GM12864 (cell line): ENCODE results near the gene KCNA5.

Source experiments
- DNase-seq: peaks from one replicate; pipeline ENCODE4 v3.0.0-alpha.2; 2011; ENCODE audit warnings: low read depth
- H3K4me3 ChIP-seq: 2 replicates; pipeline ENCODE4 v1.5.1; 2011; ENCODE audit warnings: mild to moderate bottlenecking, low read depth, low read length, control low read depth
- CTCF ChIP-seq: IDR thresholded peaks from 2 replicates; pipeline ENCODE4 v1.5.1; 2011; ENCODE audit warnings: low read depth, mild to moderate bottlenecking, moderate library complexity, low read length, control low read depth, inconsistent platforms; ENCODE audit errors: missing control alignments

The KCNA5 gene

DNA sequence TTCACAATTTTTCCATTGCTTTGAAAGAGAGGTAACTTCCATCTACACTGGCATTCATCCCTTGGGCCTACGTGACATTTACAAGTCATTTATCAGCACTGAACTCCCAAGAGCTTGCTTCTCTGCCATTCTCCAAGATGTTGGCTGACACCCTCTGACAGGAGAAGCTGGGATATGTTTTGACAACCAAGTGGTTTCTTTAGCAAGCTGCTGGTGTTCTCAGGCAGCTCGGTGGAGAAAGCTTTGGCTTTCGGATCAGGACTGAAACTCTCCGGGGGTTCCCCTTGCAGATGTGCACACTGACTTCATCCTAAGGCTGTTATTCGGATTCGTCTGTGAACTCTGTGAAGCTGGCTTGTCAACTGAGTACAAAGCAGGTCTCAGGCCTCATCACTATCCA, 15.7 kb downstream of the KCNA5 start:
- no peak for DNase-seq
- no peak for TF ChIP-seq CTCF

DNA sequence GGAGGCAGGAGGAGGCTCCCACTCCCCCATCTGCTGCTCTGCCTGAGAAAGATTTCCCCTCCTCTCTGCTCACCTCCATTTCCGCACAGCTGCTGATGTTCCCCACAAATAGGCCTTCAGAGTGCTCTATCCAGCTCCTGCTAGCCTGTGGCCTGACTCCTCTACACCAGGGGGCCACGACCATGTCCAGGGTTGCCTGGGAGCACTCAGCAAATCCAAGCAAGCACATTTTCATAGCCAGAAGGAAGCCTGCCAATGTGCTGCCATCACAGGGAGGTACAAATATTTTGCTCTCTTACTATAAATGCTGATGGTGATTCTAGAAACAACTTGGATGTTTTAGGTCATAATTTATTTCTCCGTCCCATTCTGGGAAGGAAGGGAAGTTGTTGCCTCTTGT, 17.3 kb downstream of the KCNA5 start:
- DNase-seq: no peak
- no peak for TF ChIP-seq CTCF
- no peak overlapping the region for H3K4me3 ChIP-seq

More for the DNA sequence above, 15.7 kb downstream of the KCNA5 start:
- H3K4me3 ChIP-seq: no peak overlapping the region

DNA sequence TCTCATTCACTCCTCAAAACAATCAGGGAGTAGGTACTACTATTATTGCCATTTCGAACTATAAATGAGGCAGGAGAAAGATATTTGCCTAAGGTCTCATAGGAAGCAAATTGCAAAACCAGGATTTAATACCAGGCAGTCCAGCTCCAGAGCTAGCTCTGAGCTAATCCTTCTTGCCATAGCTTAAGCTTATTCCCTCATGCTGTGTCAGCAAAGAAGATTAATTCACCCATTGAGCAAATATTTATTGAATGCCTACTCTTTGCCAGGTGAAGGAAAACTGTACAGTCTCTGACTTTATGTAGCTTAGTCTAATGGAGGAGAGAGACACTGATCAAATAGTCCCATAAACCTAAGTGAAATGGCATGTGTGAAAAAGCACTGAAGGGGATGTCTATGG, 19.5 kb downstream of the KCNA5 start:
- DNase-seq: no peak
- no peak overlapping the region for H3K4me3 ChIP-seq
- no peak for TF ChIP-seq CTCF

DNA sequence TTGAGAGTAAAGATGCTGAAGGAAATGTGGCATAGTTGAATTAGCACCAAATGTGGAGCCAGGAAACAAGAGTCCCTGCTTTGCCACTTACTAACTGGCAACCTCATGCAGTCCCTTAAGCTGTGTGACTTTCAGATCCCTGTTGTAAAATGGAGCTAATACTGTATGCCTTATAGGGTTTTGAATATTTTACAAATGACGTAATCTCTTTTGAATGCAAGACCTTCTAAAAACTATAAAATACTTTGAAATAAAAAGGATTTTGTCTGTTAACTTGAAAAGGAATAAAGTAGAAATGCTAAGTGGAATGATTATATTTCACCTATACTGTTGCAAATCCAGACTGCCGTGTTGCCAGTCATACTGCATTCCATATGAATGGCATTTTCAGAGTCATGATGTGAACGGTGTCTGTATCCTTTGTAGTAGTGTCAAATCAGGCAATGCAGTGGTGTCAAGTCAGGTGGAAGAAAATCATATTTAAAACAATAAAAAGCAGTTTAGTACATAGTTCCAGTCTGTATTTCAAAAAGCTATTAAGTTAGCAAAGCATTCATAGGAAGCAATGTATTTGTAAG, 21.3 kb downstream of the KCNA5 start:
- DNase-seq: no peak
- H3K4me3 ChIP-seq: no peak overlapping the region
- no peak for TF ChIP-seq CTCF

- no peak for TF ChIP-seq CTCF
Measured at GRCh38 chr12:5066251-5066650, 22.6 kb downstream of the KCNA5 start.

GRCh38 chr12:5068126-5068525, 24.4 kb downstream of the KCNA5 start:
- no peak overlapping the region for H3K4me3 ChIP-seq
- no peak for TF ChIP-seq CTCF
- no peak for DNase-seq

More at GRCh38 chr12:5066251-5066650, 22.6 kb downstream of the KCNA5 start:
- no peak for DNase-seq
- no peak overlapping the region for H3K4me3 ChIP-seq

DNA sequence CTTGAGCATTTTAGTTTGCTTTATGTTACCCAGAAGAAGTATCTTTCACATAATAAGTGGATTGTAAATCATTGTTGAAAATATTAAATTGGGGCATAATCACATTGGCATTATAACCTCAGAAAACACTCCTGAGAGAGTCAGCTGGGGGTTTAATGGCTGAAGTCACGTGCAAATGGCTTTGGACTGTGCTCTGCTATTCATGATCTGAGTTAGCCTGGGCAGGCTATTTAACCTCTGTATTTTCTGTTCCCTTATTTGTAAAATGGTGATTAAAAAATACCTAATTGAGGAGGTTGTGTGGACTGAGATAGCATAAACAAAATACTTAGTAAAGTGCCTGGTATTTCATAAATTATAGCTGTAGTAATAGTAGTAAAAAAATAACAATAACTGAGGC, 24.9 kb downstream of the KCNA5 start:
- no peak for TF ChIP-seq CTCF
- no peak overlapping the region for H3K4me3 ChIP-seq
- no peak for DNase-seq
